Neural progenitor cell (in vitro differentiated cells): Measurements from ENCODE around the gene KDM5B. TPM values are rescaled to one million over a fixed set of nuclear protein-coding genes. Genes with fewer than 3 reads are reported as not detected.

Experiments
- DNase-seq: peaks from one replicate; pipeline ENCODE4 v3.0.0-alpha.2; 2016; ENCODE audit warnings: low spot score
- H2AFZ ChIP-seq: fragments of 200-600 bp; sonication (generic); replicated peaks from 2 replicates; pipeline ENCODE4 v1.6.1; 2016; ENCODE audit warnings: antibody characterized with exemption
- H3F3A ChIP-seq: fragments of 200-600 bp; sonication (generic); 2 replicates; pipeline ENCODE4 v1.6.1; 2016; ENCODE audit warnings: antibody characterized with exemption, low read depth
- H3K27ac ChIP-seq: fragments of 200-600 bp; sonication (generic); 2 replicates; pipeline ENCODE4 v1.5.1; 2016; ENCODE audit warnings: mild to moderate bottlenecking
- H3K27me3 ChIP-seq: fragments of 200-600 bp; sonication (generic); 2 replicates; pipeline ENCODE4 v1.6.1; 2016; ENCODE audit warnings: mild to moderate bottlenecking, moderate library complexity
- H3K36me3 ChIP-seq: fragments of 200-600 bp; sonication (generic); 2 replicates; pipeline ENCODE4 v1.5.1; 2016
- H3K4me1 ChIP-seq: fragments of 200-600 bp; sonication (generic); 2 replicates; pipeline ENCODE4 v1.6.1; 2016; ENCODE audit warnings: mixed run types
- H3K4me2 ChIP-seq: fragments of 200-600 bp; sonication (generic); 2 replicates; pipeline ENCODE4 v1.6.1; 2016
- H3K4me3 ChIP-seq: fragments of 200-600 bp; sonication (generic); 2 replicates; pipeline ENCODE4 v1.5.1; 2016
- H3K79me2 ChIP-seq: fragments of 200-600 bp; sonication (generic); 2 replicates; pipeline ENCODE4 v1.6.1; 2016; ENCODE audit warnings: low read depth
- H3K9ac ChIP-seq: fragments of 200-600 bp; sonication (generic); 2 replicates; pipeline ENCODE4 v1.6.1; 2016
- H3K9me3 ChIP-seq: fragments of 200-600 bp; sonication (generic); 2 replicates; pipeline ENCODE4 v1.5.1; 2016; ENCODE audit warnings: low read depth
- H4K20me1 ChIP-seq: fragments of 200-600 bp; sonication (generic); 2 replicates; pipeline ENCODE4 v1.6.1; 2016; ENCODE audit warnings: low read depth
- H3K27ac Mint-ChIP-seq: 3 replicates; pipeline ENCODE4 v1.8.0; 2021; ENCODE audit warnings: mixed read lengths
- H3K27me3 Mint-ChIP-seq: 2 replicates; pipeline ENCODE4 v1.8.0; 2022; ENCODE audit warnings: low read depth, mild to moderate bottlenecking, inconsistent platforms, moderate library complexity, mixed read lengths; ENCODE audit not compliant: insufficient read depth
- H3K36me3 Mint-ChIP-seq: 3 replicates; pipeline ENCODE4 v1.8.0; 2021; ENCODE audit warnings: mixed read lengths
- H3K4me1 Mint-ChIP-seq: 3 replicates; pipeline ENCODE4 v1.8.0; 2021; ENCODE audit warnings: mixed read lengths
- H3K4me3 Mint-ChIP-seq: 3 replicates; pipeline ENCODE4 v1.8.0; 2021; ENCODE audit warnings: mild to moderate bottlenecking, moderate library complexity, mixed read lengths
- H3K9me3 Mint-ChIP-seq: 3 replicates; pipeline ENCODE4 v1.8.0; 2020; ENCODE audit warnings: mixed read lengths
- CTCF ChIP-seq: fragments of 200-600 bp; sonication (generic); IDR thresholded peaks from 2 replicates; pipeline ENCODE4 v1.5.1; 2017; ENCODE audit warnings: antibody characterized with exemption, mild to moderate bottlenecking
- EZH2 ChIP-seq: fragments of 200-600 bp; sonication (generic); IDR thresholded peaks from 2 replicates; pipeline ENCODE4 v1.6.1; 2017; ENCODE audit warnings: antibody characterized with exemption, mild to moderate bottlenecking, moderate library complexity
- EZH2phosphoT487 ChIP-seq: fragments of 200-600 bp; sonication (generic); IDR thresholded peaks from 2 replicates; pipeline ENCODE4 v1.6.1; 2017; ENCODE audit warnings: antibody characterized with exemption
- total RNA-seq: library from RNA; depleted of rRNA; stranded (reverse); fragments of >200 nt; gene quantifications from 2 replicates; pipeline ENCODE4 v1.2.3, GENCODE V29; 2015; ENCODE audit warnings: low replicate concordance

KDM5B gene
- total RNA-seq, 1 donor from 2014 or later, result 283 TPM

- H3K4me2 ChIP-seq, result no peak overlapping the region
- Mint-ChIP-seq H3K27me3 (peaks cover 8% of the 10 kb centered on the region), H3K4me1 (peaks cover 9% of the 10 kb centered on the region), H3K27ac (no peak overlapping the region), H3K36me3 (no peaks in the 10 kb centered on the region), H3K4me3 (no peak overlapping the region), H3K9me3 (no peaks in the 10 kb centered on the region)
- peaks cover 12% of the 10 kb centered on the region for H3K4me1 ChIP-seq
- H2AFZ ChIP-seq, result no peak overlapping the region
- no peak for DNase-seq
- H3K9me3 ChIP-seq, result no peaks in the 10 kb centered on the region
- H4K20me1 ChIP-seq, result peaks cover 12% of the 10 kb centered on the region
- H3K27ac ChIP-seq, result no peak overlapping the region
- H3K4me3 ChIP-seq, result no peak overlapping the region
- H3K36me3 ChIP-seq, result no peaks in the 10 kb centered on the region
- no peaks in the 10 kb centered on the region for H3F3A ChIP-seq
- H3K27me3 ChIP-seq, result no peaks in the 10 kb centered on the region
- H3K79me2 ChIP-seq, result no peaks in the 10 kb centered on the region
- H3K9ac ChIP-seq, result no peak overlapping the region
- TF ChIP-seq CTCF (no peak), EZH2 (no peak), EZH2phosphoT487 (no peak)
Measured at GRCh38 chr1:202684716-202685115, 123.5 kb downstream of the KDM5B start.

GRCh38 chr1:202683029-202683428 lies 125.2 kb downstream of the KDM5B start:
- Histone ChIP-seq H3K79me2 (no peaks in the 10 kb centered on the region), H3K9ac (no peak overlapping the region), H4K20me1 (peaks cover 12% of the 10 kb centered on the region), H3K27ac (no peak overlapping the region), H3K27me3 (no peaks in the 10 kb centered on the region), H3K9me3 (no peaks in the 10 kb centered on the region), H2AFZ (no peak overlapping the region), H3K4me3 (no peak overlapping the region), H3K4me1 (peaks cover 12% of the 10 kb centered on the region), H3K4me2 (no peak overlapping the region), H3F3A (no peaks in the 10 kb centered on the region), H3K36me3 (no peaks in the 10 kb centered on the region)
- no peak for DNase-seq
- no peaks in the 10 kb centered on the region for H3K9me3 Mint-ChIP-seq
- TF ChIP-seq EZH2 (no peak), EZH2phosphoT487 (no peak), CTCF (no peak)
- no peak overlapping the region for H3K27ac Mint-ChIP-seq
- H3K36me3 Mint-ChIP-seq, result no peaks in the 10 kb centered on the region
- no peak overlapping the region for H3K4me3 Mint-ChIP-seq
- H3K27me3 Mint-ChIP-seq, result peaks cover 5% of the 10 kb centered on the region
- H3K4me1 Mint-ChIP-seq, result peaks cover 4% of the 10 kb centered on the region

- no peaks in the 10 kb centered on the region for H3K36me3 ChIP-seq
- H3F3A ChIP-seq, result no peaks in the 10 kb centered on the region
- Mint-ChIP-seq H3K4me1 (peaks cover 2% of the 10 kb centered on the region), H3K27ac (no peak overlapping the region), H3K4me3 (no peak overlapping the region), H3K27me3 (peaks cover 5% of the 10 kb centered on the region), H3K36me3 (no peaks in the 10 kb centered on the region), H3K9me3 (no peaks in the 10 kb centered on the region)
- H3K9ac ChIP-seq, result no peak overlapping the region
- H3K4me1 ChIP-seq, result peaks cover 12% of the 10 kb centered on the region
- no peak overlapping the region for H3K27ac ChIP-seq
- TF ChIP-seq EZH2phosphoT487 (no peak), EZH2 (no peak), CTCF (no peak)
- no peak overlapping the region for H3K4me3 ChIP-seq
- H3K4me2 ChIP-seq, result no peak overlapping the region
- no peak overlapping the region for H2AFZ ChIP-seq
- H3K27me3 ChIP-seq, result no peaks in the 10 kb centered on the region
- H3K9me3 ChIP-seq, result no peaks in the 10 kb centered on the region
- H3K79me2 ChIP-seq, result no peaks in the 10 kb centered on the region
- peaks cover 12% of the 10 kb centered on the region for H4K20me1 ChIP-seq
- DNase-seq, result no peak
Measured at GRCh38 chr1:202682477-202682876, 125.7 kb downstream of the KDM5B start.
